Activated CD8-positive, alpha-beta memory T cell treated with anti-CD3 and anti-CD28 coated beads, Interleukin-2, amount 50 U/mL, for 48 hours (primary cell): ENCODE results near the gene CXCL3.

Experiments
- DNase-seq: peaks from one replicate; pipeline ENCODE4 v3.0.0-alpha.2; 2020

The CXCL3 gene

DNA sequence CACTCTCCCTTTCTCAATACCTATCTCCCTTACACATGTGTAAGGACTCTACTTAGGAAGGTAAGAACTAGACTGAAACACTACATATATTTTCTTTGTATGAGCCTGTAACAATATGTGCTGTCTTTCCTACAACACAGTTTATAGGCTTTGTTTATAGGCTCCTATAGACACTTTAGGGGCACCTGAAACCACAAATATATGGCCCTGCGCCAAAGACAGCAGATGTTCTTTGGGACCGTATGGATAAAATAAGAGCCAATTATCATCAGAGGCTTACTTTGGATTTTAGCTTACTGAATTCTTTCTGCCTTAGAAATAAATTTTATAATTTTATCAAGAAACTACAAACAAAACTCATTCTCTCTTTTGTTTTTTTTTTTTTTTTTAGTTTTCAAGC lies 16.6 kb upstream of the CXCL3 start:
- DNase-seq, result no peak

DNA sequence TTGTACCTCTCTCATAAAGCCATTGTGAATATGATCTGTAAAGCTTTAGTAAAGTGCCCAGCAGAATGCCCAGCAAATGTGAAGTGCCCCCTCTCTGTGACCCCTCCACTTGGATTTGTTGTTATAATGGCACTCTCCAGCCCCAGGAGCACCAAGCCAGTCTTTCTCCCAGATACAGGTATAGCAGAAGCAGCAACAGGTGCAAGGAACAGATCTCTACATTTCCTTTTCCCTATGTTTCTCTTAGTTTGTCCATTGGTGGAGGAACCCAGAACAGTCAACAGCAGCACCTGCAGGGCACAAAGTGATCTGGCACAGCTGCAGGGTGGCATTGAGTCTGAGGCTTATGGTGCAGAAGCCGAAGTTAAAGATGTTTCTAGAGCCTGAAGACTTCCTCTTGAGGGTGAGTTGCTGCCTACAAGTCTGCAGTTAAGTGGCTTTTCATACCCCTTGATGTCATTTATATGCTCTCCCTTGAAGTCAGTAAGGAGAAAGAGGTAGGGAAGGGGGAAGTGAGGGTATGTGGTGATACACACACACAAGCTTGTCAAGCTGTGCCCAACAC lies 16.1 kb upstream of the CXCL3 start:
- DNase-seq, result no peak

DNA sequence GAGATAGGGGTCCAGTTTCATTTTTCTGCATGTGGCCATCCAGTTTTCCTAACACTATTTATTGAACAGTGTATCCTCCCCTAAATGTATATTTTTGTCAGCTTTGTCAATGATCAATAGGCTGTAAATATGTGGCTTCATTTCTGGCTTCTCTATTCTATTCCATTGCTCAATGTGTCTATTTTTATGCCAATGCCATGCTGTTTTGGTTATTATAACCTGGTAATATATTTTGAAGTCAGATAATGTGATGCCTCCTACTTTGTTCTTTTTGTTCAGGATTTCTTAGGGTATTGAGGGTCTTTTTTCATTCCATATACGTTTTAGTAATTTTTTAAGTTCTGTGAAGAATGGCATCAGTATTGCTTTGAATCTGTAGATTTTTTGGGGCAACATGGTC lies 8.7 kb upstream of the CXCL3 start:
- no peak for DNase-seq

DNA sequence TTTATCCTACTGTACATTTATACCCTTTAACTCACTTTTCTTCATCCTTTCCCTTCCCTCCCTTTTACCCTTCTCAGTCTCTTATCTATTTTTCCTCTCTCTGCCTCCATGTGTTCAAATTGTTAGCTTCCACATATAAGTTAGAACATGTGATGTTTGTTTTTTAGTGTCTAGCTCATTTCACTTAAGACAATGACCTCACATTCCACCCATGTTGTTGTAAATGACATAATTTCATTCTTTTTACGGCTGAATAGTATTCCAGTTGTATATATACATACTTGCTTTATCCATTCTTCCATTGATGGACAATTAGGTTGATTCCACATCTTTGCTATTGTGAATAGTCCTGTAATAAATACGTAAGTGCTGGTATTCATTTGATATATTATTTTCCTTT lies 7.3 kb upstream of the CXCL3 start:
- DNase-seq, result no peak

DNA sequence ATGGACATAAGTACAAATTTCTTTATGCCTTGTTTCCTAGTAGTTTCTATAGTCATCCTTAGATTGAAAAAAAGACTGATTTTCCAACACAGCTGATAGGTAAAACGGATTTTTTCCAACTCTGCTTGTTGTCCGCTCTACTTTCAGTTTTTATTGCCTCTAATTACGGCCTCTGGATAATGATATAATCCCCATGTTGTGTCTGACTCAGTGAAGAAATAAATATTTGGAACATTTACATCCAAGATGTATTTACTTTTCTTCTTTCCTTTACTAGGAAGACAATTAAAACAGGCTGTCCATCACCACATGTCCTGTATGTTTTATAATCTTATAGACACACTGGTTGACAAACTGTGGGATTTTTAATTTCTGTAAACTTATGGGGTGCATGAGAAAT lies 6.8 kb upstream of the CXCL3 start:
- DNase-seq, result no peak

DNA sequence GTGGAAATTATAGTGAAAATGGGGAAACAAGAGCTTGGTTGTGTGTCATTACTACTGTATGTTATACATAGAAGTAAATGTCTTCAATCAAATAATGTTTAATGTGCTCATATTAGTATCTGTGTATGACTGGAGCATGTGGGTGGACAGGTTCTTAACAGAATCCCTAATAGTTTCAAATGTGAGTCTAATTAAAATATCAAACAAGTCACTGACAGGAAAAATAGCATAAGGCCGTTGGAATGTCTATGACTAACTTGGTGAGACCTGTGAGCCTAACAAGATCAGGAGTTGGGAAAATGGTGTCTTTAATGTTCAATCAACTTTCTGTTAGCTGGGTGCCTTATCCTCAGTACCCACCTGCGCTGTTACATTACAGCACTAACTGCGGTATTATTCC lies 6.2 kb upstream of the CXCL3 start:
- DNase-seq, result no peak

DNA sequence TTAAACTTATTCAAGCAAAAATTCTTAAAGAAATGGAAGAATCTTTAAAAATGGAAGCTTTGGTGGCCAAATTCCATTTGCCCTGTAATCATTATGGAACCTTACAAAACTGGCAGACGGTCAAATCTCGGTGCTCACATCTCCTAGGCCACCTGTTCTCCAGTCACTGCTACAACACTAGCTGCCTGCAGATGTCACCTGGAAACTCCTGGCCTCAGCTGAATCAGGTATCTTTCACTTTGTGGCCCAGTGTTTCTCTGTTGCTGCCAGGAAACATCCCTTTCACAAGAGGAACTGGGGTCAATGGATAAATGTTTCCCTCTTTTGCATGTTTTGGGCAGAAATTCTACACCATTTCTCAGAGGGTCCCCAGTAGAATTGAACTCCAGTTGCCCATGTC lies 4.2 kb upstream of the CXCL3 start:
- no peak for DNase-seq

DNA sequence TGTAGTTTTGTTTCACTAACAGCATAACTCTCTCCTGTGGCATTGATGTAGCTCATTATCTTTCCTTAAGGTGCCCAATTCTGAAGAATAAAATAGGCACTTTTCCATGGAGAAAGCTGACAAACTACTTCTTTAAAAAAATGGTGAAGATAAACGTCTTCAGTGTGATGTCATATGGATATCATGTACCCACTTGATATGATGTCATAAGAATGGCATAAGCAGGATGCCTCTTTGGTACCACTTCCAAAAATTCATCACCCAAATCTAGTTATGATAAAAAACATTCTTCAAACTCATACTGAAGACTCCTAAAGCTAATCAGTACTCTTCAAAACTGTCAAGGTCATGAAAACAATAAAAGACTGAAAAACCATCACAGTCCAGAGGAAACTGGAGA lies 2.9 kb upstream of the CXCL3 start:
- DNase-seq, result no peak

DNA sequence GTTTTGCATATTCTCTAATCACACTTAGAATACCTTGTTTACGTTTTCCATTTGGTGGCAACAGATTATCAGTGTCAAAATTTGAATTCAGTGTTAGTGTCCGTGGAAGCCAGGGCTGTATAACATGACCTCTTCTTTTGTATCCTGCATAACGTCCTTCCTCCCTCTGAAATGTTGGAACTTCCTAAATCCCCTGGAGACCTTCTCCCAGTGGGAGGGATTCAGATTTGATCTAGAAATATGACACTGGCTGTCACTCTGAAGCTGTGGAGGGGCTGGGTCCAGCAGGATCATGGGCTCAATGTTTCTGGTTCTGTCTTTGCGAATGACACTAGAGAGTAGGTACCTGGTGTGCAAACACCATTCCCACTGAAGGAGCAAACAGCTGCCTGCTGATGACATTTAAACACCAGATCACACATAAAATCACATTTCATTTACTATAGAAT lies 850 bp upstream of the CXCL3 start:
- DNase-seq, result no peak

DNA sequence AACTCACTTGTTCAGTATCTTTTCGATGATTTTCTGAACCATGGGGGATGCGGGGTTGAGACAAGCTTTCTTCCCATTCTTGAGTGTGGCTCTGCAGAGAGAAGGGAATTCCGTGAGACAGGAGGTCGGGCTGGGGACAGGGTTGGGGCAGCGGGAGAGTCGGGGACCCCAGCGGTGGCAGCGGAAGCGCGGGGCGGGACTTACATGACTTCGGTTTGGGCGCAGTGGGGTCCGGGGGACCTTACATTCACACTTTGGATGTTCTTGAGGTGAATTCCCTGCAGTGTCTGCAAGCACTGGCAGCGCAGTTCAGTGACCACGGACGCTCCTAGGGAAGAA lies 434 bp downstream of the CXCL3 start:
- no peak for DNase-seq

DNA sequence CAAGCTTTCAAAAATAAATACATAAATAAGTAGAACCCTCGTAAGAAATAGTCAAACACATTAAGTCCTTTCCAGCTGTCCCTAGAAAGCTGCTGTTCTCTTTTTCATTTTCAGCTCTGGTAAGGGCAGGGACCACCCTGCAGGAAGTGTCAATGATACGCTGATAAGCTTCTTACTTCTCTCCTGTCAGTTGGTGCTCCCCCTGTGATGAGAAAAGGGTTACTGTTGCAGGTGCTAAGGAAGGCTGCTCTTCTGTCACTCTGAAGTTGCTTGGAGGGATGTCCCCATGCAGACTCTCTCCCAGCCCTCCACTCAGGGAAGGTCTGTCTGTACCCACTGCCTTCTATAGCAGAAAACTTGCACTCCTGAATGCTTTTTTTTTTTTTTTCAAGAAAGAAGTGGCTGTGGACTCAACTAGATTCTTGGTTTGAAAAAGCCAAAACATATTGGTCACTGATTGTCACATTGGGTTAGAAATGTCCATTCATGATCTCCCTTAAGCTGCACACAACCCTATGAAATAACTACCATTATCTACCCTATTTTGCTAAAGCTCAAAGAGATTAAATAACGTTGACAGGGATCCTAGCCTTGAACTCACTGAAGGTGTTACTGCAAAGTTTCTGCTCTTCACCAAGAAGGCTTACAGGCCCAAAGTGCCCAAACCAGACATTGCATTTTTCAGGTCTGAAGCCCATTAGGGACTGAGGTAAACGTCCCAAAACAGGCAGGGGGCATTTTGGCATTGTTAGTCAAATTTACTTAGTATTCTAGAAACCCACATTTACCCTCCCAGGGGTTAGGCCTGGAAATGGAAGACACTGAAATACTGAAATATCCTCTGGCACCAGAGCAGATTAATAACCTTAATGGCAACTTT lies 1.2 kb downstream of the CXCL3 start:
- DNase-seq, result no peak

DNA sequence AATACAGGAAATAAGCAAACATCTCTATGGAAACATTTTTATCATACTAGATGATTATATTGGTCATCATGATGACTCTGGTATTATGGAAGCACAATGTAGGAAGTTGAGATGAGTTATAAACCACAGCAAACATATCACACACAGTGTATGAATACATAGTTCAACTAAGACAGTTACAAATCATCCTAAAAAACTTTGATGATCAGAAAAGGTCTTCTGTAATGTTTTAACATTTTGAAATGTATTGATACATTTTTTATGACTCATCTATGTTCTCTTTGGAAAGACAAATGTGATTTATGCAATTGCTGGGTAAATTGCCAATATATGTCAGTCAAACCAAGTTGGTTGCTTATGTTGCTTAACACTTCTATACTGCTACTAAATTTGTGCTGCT lies 4.8 kb downstream of the CXCL3 start:
- no peak for DNase-seq

DNA sequence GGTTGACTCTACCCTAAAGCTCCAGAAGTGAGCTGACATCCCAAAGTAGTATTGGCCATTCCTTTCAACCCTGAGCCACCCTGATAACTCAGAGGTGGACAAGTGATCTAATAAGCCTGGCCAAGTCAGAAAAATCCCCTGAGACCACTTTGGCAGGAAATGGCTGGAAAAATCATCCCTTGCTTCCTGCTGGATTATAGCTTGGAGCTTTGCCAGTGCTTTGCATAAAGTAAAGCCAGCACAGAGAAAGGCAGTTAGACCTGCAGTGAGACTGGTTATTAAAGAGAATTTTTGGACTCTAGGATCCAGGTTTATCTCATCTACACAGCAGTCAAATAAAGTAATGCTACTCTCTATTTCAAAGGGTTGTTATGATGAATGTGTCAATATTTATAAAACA lies 6.4 kb downstream of the CXCL3 start:
- no peak for DNase-seq

DNA sequence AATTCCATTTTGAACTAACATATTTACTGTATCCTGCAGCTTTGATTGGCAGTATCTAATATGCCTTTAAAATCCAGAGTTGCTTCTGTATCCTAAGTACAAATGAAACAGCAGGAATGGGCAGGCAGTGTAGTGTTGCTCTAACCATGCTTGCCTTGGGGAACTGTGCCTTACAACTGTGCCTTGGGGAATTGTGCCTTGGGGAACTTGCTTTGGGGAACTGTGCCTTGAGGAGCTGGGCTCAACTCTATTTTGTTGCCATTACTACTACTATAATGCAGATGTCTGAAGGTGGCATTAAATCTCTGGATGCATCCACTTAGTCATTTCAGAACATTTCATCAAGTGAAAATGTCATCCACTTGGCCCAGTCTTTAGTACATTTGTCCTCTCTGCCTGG lies 6.9 kb downstream of the CXCL3 start:
- DNase-seq, result no peak

DNA sequence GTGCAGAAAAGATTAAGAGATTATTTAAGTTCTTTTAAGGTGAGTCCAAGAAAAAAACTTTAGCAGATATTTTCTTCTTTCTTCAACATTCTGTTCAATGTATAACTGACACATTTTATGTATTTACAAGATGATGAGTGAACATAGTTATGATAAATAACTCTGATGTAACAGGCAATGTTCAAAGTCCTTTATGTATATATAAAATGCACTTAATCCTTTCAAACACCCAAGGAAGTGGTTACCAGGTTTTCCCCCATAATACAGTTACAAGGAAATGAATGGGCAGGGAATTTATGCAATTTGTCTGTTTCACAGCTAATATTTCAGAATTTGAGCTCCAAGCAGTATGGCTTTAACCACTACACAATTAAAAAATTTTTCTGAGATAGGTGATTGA lies 8.2 kb downstream of the CXCL3 start:
- DNase-seq, result no peak

DNA sequence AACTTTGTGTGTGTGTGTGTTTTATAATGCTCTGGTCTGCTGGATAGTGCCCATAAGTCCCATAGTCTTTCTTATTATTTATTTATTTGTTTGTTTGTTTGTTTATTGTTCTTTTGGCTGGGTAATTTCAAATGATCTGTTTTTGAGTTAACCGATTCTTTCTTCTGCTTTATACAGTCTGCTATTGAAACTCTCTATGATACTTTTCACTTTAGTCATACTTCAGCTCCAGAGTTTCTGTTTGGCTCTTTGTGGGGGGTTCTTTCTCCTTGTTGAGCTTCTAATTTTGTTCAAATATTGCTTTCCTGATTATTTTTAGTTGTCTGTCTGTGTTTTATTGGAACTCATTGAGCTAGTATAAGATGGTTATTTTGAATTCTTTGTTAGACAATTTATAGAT lies 10.0 kb downstream of the CXCL3 start:
- no peak for DNase-seq

DNA sequence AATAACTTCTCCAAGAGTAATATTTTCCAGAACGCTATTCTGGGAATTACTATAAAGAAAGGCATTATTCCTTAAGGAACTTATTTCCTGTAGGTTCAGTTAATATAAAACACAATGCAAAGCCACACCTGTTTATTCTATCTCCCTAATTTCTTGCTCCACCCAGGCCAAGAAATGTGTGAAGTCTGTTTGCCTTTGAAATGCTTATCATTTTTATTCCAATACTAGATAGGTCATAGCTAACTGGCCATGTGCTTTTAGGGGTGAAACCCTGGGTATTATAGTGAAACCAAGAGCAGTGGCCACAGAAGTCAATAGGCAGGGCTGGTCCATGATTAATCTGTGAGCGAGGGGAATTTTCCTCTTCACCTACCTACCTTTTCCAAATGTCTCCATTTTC lies 14.8 kb downstream of the CXCL3 start:
- no peak for DNase-seq

DNA sequence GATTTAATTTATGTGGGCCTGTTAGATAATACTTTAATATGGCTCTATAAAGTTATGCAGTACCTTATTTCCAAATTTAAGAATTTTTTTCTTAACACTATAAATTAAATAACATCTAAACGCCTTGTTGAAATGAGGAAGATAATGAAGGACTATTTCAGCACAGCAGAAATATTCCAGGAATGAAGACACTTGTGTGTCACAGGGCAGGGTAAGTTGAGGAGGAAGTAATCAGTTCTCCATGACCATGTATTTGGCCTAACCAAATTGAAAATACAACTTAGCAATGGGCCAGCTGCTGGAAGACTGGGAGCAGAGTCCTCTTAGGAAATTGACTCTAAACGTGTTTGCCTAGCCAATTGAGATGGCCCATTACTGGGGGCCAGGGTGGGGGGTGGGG lies 16.9 kb downstream of the CXCL3 start:
- no peak for DNase-seq

DNA sequence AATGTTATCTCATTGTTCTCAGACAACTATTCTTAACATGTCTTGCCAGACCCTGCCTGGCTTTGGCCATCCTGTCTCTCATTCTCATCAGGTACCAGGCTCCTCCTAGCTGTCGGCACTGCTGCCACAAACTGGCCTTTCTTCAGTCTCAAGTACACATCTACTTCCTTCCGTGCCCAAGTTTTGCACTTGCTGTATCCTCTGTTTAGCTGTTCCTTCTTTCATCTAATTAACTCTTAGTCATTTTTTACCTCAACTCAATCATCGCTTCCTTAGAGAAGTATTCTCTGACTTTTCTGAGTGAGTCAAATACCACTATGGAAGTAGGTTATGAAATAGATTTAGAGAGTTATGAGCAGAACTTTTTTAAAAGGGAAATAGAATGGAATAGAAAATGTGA lies 19.7 kb downstream of the CXCL3 start:
- no peak for DNase-seq

DNA sequence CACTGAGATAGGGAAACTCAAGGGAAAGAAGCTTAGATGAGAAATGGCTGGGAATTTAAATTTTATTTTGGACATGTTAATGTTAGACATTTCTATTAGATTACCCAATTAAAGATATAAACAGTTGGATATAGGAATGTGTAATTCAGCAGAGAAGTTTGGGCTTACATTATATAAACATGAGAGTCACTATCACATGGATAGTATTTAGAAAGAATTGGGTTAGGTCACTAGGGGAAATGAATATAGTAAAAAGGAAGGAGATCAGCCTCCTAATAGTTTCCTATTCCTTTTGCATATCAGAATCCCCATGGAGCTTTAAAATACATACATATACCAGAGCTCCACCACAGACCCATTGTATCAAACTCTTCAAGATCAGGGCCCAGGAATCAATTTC lies 20.4 kb downstream of the CXCL3 start:
- no peak for DNase-seq

DNA sequence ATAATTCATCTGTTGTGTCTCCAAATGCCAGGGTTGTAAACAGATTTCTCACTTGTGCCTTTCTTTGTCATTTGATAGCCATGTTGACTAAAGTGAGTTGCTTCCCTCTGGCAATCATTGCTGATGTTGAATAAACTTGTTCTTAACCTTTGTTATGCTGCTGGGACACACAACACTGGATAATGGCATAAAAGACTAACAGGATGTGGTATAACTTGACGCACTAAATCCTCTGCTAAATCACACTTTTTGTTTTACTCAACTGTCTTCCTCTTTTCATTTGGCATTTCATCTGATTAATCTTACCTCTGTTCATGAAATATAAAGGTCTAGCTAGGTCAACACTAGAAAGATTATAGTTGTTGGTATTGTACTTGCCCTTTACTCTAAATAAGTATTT lies 22.4 kb downstream of the CXCL3 start:
- DNase-seq, result no peak

DNA sequence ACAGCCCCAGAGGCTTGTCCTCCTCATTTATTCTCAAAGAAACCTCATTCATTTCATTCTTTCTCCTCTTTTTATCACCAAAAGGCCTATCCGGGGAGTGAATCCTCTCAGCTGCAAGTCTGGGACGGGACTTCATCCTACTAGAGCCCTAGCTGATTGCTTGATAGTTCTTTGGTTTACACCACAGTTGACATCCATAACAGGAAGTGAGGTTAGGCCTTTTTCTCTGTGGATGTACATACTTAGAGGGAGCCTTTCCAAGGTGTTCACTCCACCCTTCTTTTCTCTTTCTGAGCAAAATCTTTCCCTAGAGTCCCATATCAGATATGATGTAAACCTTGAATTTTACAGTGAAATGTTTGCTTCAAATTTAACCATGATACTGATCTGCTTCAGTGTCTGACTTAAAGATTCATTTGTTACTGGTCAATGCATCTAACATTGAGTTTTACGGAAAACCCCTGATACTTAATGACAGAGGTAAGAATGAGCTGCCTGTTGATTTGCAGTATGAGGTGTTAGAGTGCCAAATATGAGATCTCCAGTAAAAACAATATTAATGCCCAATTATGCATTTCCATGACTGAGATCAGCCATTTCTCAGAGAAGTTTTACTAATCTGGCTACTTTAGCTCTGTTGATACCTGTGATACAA lies 23.2 kb downstream of the CXCL3 start:
- DNase-seq, result no peak

DNA sequence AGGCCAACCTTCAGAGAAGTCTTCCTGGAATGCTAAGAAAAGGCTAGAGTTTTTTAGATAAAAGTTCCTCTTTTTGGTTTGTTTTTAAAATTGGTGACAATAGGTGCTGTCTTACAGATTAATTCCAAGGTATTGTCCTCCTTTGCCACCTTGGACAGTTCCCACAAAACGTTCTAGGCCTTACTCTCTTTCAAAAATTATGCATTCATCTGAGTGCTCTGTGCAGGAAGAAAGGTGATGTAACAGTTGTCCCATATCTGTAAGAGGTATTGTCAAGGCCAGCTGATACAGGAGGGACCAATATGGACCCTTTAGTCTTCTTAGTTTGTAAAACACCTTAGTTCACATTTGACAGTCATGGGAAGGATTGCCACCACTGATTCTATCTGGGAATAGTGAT lies 24.2 kb downstream of the CXCL3 start:
- DNase-seq, result no peak

DNA sequence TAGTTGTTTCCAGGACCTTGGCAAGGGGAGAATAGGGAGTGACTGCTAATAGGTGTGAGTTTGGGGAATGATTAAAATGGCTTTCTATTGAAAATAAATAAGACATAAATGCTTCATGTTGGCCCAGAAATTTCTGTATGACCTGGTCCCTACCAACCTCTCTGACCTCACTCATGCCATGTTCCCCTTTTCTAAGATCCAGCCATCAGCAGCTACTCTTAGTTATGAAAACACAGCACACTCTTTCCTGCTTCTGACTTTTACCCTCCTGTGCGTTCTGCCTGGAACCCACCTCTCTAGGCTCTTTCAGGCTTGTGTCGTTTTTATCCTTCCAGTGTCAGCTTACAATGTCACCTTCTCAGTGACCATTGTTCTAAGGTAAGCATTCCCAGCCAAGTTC lies 25.2 kb downstream of the CXCL3 start:
- no peak for DNase-seq

DNA sequence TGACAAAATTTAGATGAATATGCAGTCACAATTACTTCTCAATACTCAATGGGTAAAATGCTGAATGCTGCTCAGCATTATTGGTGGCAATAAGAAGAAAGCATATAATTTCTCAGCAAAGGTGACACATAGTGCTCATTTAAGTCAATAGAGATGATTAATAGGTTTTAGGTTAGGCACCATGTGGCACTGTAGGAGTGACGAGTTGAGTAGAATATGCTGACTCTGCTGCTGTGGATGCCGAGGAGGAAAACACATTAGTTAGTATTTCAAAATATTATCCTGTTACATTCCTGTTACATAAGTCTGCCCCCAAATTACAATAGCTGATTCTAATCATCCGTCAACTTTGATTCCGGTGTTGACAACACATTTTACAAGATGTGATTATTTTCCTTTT lies 26.4 kb downstream of the CXCL3 start:
- no peak for DNase-seq
